MM.1S (cell line): Measurements from ENCODE around the gene SIK2.

ENCODE experiments used
- DNase-seq: peaks from one replicate; pipeline ENCODE4 v3.0.0-alpha.2; 2015
- H2AFZ ChIP-seq: fragments of 300-600 bp; sonication (generic); 2 replicates; pipeline ENCODE4 v1.6.0; 2016; ENCODE audit warnings: antibody characterized with exemption, low read length
- H3F3A ChIP-seq: fragments of 300-600 bp; sonication (generic); 2 replicates; pipeline ENCODE4 v1.6.1; 2016; ENCODE audit warnings: mild to moderate bottlenecking, antibody characterized with exemption, low read length, moderate library complexity, mixed read lengths; ENCODE audit not compliant: insufficient read depth
- H3K27ac ChIP-seq: fragments of 300-600 bp; sonication (generic); 2 replicates; pipeline ENCODE4 v1.5.1; 2016; ENCODE audit warnings: mild to moderate bottlenecking, low read length
- H3K27me3 ChIP-seq: fragments of 300-600 bp; sonication (generic); replicated peaks from 2 replicates; pipeline ENCODE4 v1.6.0; 2016; ENCODE audit warnings: low read length; ENCODE audit not compliant: insufficient read depth
- H3K36me3 ChIP-seq: fragments of 300-600 bp; sonication (generic); replicated peaks from 2 replicates; pipeline ENCODE4 v1.6.1; 2016; ENCODE audit warnings: mild to moderate bottlenecking, low read length, mixed read lengths; ENCODE audit not compliant: insufficient read depth
- H3K4me1 ChIP-seq: fragments of 300-600 bp; sonication (generic); 2 replicates; pipeline ENCODE4 v1.6.1; 2016; ENCODE audit warnings: low read length, mixed read lengths
- H3K4me2 ChIP-seq: fragments of 300-600 bp; sonication (generic); 2 replicates; pipeline ENCODE4 v1.6.0; 2016; ENCODE audit warnings: low read depth, low read length
- H3K4me3 ChIP-seq: fragments of 300-600 bp; sonication (generic); 2 replicates; pipeline ENCODE4 v1.5.1; 2016; ENCODE audit warnings: low read length, mixed read lengths
- H3K79me2 ChIP-seq: fragments of 300-600 bp; sonication (generic); 2 replicates; pipeline ENCODE4 v1.6.1; 2016; ENCODE audit warnings: mixed run types, low read length, mixed read lengths
- H3K9ac ChIP-seq: fragments of 300-600 bp; sonication (generic); 2 replicates; pipeline ENCODE4 v1.6.1; 2016; ENCODE audit warnings: low read length, mixed read lengths
- H3K9me2 ChIP-seq: fragments of 300-600 bp; sonication (generic); replicated peaks from 2 replicates; pipeline ENCODE4 v1.6.1; 2016; ENCODE audit warnings: mild to moderate bottlenecking, low read length, mixed read lengths; ENCODE audit not compliant: insufficient read depth
- H3K9me3 ChIP-seq: fragments of 300-600 bp; sonication (generic); replicated peaks from 2 replicates; pipeline ENCODE4 v1.6.1; 2016; ENCODE audit warnings: mild to moderate bottlenecking, low read length, mixed read lengths; ENCODE audit not compliant: insufficient read depth
- H4K20me1 ChIP-seq: fragments of 300-600 bp; sonication (generic); 2 replicates; pipeline ENCODE4 v1.6.1; 2016; ENCODE audit warnings: mild to moderate bottlenecking, low read length, moderate library complexity, mixed read lengths; ENCODE audit not compliant: insufficient read depth
- CTCF ChIP-seq: fragments of 300-600 bp; sonication (generic); IDR thresholded peaks from 2 replicates; pipeline ENCODE4 v1.5.1; 2016; ENCODE audit warnings: antibody characterized with exemption, low read length, mixed read lengths
- EZH2 ChIP-seq: fragments of 300-600 bp; sonication (generic); optimal IDR thresholded peaks from 2 replicates; pipeline ENCODE3; 2017; ENCODE audit warnings: low read depth, mild to moderate bottlenecking, antibody characterized with exemption, low read length, mixed read lengths
- EZH2phosphoT487 ChIP-seq: fragments of 300-600 bp; sonication (generic); IDR thresholded peaks from 2 replicates; pipeline ENCODE4 v1.6.1; 2018; ENCODE audit warnings: antibody characterized with exemption, low read length

The SIK2 gene

GRCh38 chr11:111565114-111565720 is 37.0 kb upstream of the SIK2 start:
- H3K36me3 ChIP-seq, result no peaks in the 10 kb centered on the region
- TF ChIP-seq EZH2phosphoT487, result no peak
- TF ChIP-seq EZH2, result no peak
- TF ChIP-seq CTCF, result peak; percentile 79
- no peaks in the 10 kb centered on the region for H4K20me1 ChIP-seq
- no peak overlapping the region for H3K27ac ChIP-seq
- no peaks in the 10 kb centered on the region for H3K27me3 ChIP-seq
- no peaks in the 10 kb centered on the region for H3K9me2 ChIP-seq
- H3F3A ChIP-seq, result no peaks in the 10 kb centered on the region
- no peak overlapping the region for H3K4me3 ChIP-seq
- no peak overlapping the region for H2AFZ ChIP-seq
- DNase-seq, result peak; percentile 76
- no peaks in the 10 kb centered on the region for H3K9me3 ChIP-seq
- no peak overlapping the region for H3K9ac ChIP-seq
- H3K4me2 ChIP-seq, result no peak overlapping the region
- H3K79me2 ChIP-seq, result no peaks in the 10 kb centered on the region
- H3K4me1 ChIP-seq, result no peaks in the 10 kb centered on the region

DNA sequence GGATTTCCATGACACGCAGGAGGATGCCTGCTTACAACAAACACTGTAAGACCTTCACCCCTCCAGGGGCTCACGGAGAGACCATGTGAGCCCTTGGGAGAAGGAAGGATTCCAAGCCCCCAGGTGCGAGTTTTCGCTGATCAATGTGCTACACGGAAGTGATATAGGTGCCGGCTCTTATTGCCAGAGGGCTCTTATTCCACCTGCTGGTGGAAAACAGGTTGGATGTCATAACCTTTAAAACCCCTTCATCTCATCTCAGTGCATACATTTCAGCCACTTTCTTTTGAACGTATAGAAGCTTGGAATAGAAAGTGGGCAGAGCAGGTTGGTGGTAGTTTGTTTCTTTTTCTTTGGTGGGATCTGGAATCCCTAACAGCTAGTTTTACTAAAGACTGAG is 35.9 kb upstream of the SIK2 start:
- no peak for TF ChIP-seq EZH2phosphoT487
- TF ChIP-seq CTCF, result no peak
- no peak for TF ChIP-seq EZH2
- no peak for DNase-seq
- Histone ChIP-seq H3K36me3 (no peaks in the 10 kb centered on the region), H3K4me2 (no peak overlapping the region), H3K4me1 (no peaks in the 10 kb centered on the region), H3K27me3 (no peaks in the 10 kb centered on the region), H2AFZ (no peak overlapping the region), H3K9ac (no peak overlapping the region), H3K4me3 (no peak overlapping the region), H3K27ac (no peak overlapping the region), H3K9me2 (no peaks in the 10 kb centered on the region), H3K9me3 (no peaks in the 10 kb centered on the region), H3F3A (no peaks in the 10 kb centered on the region), H3K79me2 (no peaks in the 10 kb centered on the region), H4K20me1 (no peaks in the 10 kb centered on the region)

GRCh38 chr11:111569476-111569875 is 32.8 kb upstream of the SIK2 start:
- H3K79me2 ChIP-seq, result no peaks in the 10 kb centered on the region
- no peak overlapping the region for H3K27ac ChIP-seq
- H3K4me3 ChIP-seq, result no peak overlapping the region
- H3K9ac ChIP-seq, result no peak overlapping the region
- DNase-seq, result no peak
- no peaks in the 10 kb centered on the region for H3K9me2 ChIP-seq
- no peaks in the 10 kb centered on the region for H4K20me1 ChIP-seq
- no peak for TF ChIP-seq EZH2
- TF ChIP-seq EZH2phosphoT487, result no peak
- no peak for TF ChIP-seq CTCF
- no peaks in the 10 kb centered on the region for H3K4me1 ChIP-seq
- no peak overlapping the region for H3K4me2 ChIP-seq
- no peaks in the 10 kb centered on the region for H3F3A ChIP-seq
- no peaks in the 10 kb centered on the region for H3K27me3 ChIP-seq
- H3K9me3 ChIP-seq, result no peaks in the 10 kb centered on the region
- H2AFZ ChIP-seq, result no peak overlapping the region
- H3K36me3 ChIP-seq, result no peaks in the 10 kb centered on the region
